ENCODE results near the gene NOS1AP. TPM values are rescaled to one million over a fixed set of nuclear protein-coding genes. Genes with fewer than 3 reads are reported as not detected.

The NOS1AP gene
- total and polyA plus RNA-seq, 9 of the 15 experiments (the other 6 are each of a cell fraction or from before 2014, with no cell fraction given): 0.07 to 1.5 (median 0.22) TPM

DNA sequence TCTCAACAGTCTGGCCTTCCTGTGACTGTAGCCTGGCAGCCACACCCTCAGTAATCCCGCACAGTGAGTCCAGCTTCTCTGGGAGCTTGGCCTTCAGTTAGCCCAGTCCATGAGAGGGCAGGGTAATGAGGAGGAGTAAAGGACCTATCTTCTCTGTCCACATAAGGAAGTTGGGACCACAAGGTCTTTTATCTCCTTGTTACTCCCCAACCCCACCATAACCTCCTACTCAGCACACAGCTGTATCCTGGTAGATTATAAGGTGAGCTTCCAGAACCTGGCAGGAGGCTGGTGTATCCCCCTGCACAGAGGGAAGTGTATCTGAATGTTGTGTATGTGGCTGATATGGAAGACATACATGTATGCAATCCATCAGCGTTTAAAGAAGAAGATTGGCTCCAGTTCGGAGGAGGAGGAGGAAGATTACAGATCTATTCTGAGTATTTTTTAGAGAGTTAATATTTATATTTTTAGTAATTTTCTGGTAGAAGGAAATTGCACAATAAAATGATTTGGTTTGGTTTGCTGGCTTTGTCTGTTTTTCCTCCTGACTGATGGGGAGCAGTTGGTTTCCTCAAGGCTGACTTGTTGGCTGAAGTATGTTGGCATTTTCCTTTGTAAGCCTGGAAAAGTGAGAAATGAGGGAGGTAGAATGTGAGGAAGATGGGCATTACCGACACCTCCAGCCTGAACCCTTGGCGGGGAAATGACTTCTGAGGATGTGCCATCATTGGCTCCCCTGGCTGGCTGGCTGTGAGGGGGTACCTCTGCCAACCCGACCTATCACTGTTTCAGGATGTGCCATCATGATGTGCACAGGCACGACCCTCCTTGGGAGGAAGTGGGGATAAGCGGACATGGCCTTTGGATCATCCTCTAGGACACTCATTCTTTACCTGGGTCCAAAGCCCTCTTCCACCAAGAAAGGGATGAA, 317.1 kb downstream of the NOS1AP start (continued):
- TF ChIP-seq, protein P1, sequence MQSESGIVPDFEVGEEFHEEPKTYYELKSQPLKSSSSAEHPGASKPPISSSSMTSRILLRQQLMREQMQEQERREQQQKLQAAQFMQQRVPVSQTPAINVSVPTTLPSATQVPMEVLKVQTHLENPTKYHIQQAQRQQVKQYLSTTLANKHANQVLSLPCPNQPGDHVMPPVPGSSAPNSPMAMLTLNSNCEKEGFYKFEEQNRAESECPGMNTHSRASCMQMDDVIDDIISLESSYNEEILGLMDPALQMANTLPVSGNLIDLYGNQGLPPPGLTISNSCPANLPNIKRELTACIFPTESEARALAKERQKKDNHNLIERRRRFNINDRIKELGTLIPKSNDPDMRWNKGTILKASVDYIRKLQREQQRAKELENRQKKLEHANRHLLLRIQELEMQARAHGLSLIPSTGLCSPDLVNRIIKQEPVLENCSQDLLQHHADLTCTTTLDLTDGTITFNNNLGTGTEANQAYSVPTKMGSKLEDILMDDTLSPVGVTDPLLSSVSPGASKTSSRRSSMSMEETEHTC (IDR thresholded peaks at IDR 0.05): peak; percentile 66; the same call in 1 of the 2 replicates
- TF ChIP-seq ZFPM2 (CRISPR knock-in tag; IDR thresholded peaks at IDR 0.05) (no peak), CXXC5 (CRISPR knock-in tag; IDR thresholded peaks at IDR 0.05) (peak; percentile 52), ZC3H4 (CRISPR knock-in tag; IDR thresholded peaks at IDR 0.05; ENCODE audit: borderline replicate concordance) (no peak), ESRRA (IDR thresholded peaks at IDR 0.05; ENCODE audit: borderline replicate concordance, low read depth) (no peak; the same call in 1 of the 2 replicates), KDM2B (CRISPR knock-in tag; IDR thresholded peaks at IDR 0.05) (no peak), KLF13 (tag; IDR thresholded peaks at IDR 0.05; ENCODE audit: borderline replicate concordance, low read depth) (no peak), NFE2 (IDR thresholded peaks at IDR 0.05; ENCODE audit: low read depth) (peak; percentile 65; the same call in 1 of the 2 replicates), ZBTB8A (IDR thresholded peaks at IDR 0.05; ENCODE audit: partially characterized antibody) (no peak), NR3C1 (CRISPR knock-in tag; IDR thresholded peaks at IDR 0.05) (no peak), BCL6 (CRISPR knock-in tag; IDR thresholded peaks at IDR 0.05) (no peak), MCM3 (IDR thresholded peaks at IDR 0.05) (no peak), WHSC1 (IDR thresholded peaks at IDR 0.05; ENCODE audit: low read length) (no peak), HDAC2 (IDR thresholded peaks at IDR 0.05) (peak; percentile 85; the same call in 1 of the 2 replicates)
- TF ChIP-seq, protein P2, sequence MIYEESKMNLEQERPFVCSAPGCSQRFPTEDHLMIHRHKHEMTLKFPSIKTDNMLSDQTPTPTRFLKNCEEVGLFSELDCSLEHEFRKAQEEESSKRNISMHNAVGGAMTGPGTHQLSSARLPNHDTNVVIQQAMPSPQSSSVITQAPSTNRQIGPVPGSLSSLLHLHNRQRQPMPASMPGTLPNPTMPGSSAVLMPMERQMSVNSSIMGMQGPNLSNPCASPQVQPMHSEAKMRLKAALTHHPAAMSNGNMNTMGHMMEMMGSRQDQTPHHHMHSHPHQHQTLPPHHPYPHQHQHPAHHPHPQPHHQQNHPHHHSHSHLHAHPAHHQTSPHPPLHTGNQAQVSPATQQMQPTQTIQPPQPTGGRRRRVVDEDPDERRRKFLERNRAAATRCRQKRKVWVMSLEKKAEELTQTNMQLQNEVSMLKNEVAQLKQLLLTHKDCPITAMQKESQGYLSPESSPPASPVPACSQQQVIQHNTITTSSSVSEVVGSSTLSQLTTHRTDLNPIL (CRISPR knock-in tag; IDR thresholded peaks at IDR 0.05): no peak
- TF ChIP-seq, protein P3, sequence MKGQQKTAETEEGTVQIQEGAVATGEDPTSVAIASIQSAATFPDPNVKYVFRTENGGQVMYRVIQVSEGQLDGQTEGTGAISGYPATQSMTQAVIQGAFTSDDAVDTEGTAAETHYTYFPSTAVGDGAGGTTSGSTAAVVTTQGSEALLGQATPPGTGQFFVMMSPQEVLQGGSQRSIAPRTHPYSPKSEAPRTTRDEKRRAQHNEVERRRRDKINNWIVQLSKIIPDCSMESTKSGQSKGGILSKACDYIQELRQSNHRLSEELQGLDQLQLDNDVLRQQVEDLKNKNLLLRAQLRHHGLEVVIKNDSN (CRISPR knock-in tag; IDR thresholded peaks at IDR 0.05): no peak
